MM.1S (cell line): ENCODE data around the gene HSD3B2.

Experiments
- CTCF ChIP-seq: fragments of 300-600 bp; sonication (generic); IDR thresholded peaks from 2 replicates; pipeline ENCODE4 v1.5.1; 2016; ENCODE audit warnings: antibody characterized with exemption, low read length, mixed read lengths
- EZH2phosphoT487 ChIP-seq: fragments of 300-600 bp; sonication (generic); IDR thresholded peaks from 2 replicates; pipeline ENCODE4 v1.6.1; 2018; ENCODE audit warnings: antibody characterized with exemption, low read length

DNA sequence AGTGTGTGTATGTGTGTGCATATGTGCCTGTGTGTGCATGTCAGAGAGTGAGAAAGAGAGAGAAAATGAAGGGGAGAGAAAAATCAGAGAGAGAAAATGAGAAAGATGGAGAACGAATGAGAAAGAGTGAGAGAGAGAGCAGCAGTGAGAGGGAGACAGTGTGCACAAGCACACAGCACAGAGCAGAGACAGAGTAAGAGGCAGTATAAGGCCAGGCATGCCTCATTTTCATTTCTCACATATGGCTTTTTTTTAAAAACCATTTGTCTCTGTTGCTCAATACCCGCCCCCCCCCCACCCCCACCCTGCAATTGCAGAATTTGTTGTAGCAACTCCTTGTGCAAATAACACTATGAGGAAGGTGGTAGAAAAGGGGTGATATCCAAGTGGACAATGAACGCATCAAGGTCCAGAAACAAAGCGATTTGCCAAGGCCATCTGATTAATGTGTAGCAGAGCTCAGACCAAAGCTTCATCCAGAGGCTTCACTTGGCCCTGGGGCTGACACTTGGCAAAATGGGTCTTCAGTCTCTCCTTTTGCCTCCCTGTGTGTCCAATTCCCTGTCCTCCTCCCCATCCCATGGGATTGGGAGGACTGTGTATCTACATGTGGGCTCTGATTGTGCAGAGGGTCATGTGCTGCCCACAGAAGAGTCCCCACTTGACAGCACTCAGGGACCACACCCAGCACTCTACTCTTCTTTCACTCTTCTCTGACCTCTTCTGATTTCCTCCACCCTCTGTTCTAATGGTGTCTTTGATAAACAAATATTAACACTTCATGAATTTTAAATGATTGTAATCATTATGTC lies 53.1 kb downstream of the HSD3B2 start:
- TF ChIP-seq EZH2phosphoT487 (no peak), CTCF (no peak)
